HEK293 (cell line): Measurements from ENCODE around the gene C6orf15.

ENCODE experiments used
- CTCF ChIA-PET: fragments of 350-600 bp; formaldehyde crosslinking; extraction: SDS; loops from one replicate; lab custom pipeline; 2021; ENCODE audit warnings: antibody characterized with exemption; lab: Yijun Ruan, JAX
- POLR2A ChIA-PET: fragments of 300-600 bp; formaldehyde crosslinking; extraction: SDS; loops from one replicate; lab custom pipeline; 2020; ENCODE audit warnings: antibody characterized with exemption, inconsistent platforms; lab: Yijun Ruan, JAX
- H3K27ac ChIP-seq: fragments of 200-500 bp; sonication (Bioruptor generic); 2 replicates; pipeline ENCODE4 v1.5.1; 2014; ENCODE audit warnings: low read depth, low read length, control low read depth, inconsistent platforms; ENCODE audit errors: extremely low read depth
- H3K36me3 ChIP-seq, 2 experiments: fragments of 200-500 bp in 1 of 2; sonication (Bioruptor generic) in 1 of 2; 1 replicate in 1 of 2; 2 replicates in 1 of 2; pipeline ENCODE4 v1.5.1; 2014 to 2017; ENCODE audit warnings: inconsistent platforms in 2 of 2, low read length in 2 of 2; ENCODE audit not compliant: control insufficient read depth in 2 of 2, insufficient read depth in 1 of 2
- H3K4me1 ChIP-seq: fragments of 200-500 bp; sonication (Bioruptor generic); 2 replicates; pipeline ENCODE4 v1.5.1; 2014; ENCODE audit warnings: mild to moderate bottlenecking, low read length, inconsistent platforms; ENCODE audit not compliant: control insufficient read depth, insufficient read depth
- H3K4me3 ChIP-seq: 2 replicates; pipeline ENCODE4 v1.5.1; 2011; ENCODE audit warnings: low read depth, mild to moderate bottlenecking, control low read depth, low read length, moderate library complexity
- H3K9me3 ChIP-seq: fragments of 200-500 bp; sonication (Bioruptor generic); 2 replicates; pipeline ENCODE4 v1.5.1; 2014; ENCODE audit warnings: low read depth, low read length, inconsistent platforms; ENCODE audit not compliant: control insufficient read depth, insufficient read depth
- PATZ1 ChIP-seq: fragments of 450-650 bp; formaldehyde crosslinking; IDR thresholded peaks from 2 replicates; pipeline ENCODE4 v1.5.1; 2016; ENCODE audit warnings: missing biosample characterization, missing genetic modification characterization
- REST ChIP-seq: fragments of 450-650 bp; formaldehyde crosslinking; IDR thresholded peaks from 2 replicates; pipeline ENCODE4 v1.5.1; 2016; ENCODE audit warnings: missing biosample characterization, missing genetic modification characterization
- SALL2 ChIP-seq: fragments of 450-650 bp; formaldehyde crosslinking; IDR thresholded peaks from 2 replicates; pipeline ENCODE4 v1.5.0; 2017; ENCODE audit warnings: missing biosample characterization, mild to moderate bottlenecking, missing genetic modification characterization, borderline replicate concordance
- SCRT1 ChIP-seq: fragments of 450-650 bp; formaldehyde crosslinking; IDR thresholded peaks from 2 replicates; pipeline ENCODE4 v1.5.1; 2016; ENCODE audit warnings: missing biosample characterization, missing genetic modification characterization, borderline replicate concordance
- YY1 ChIP-seq: fragments of 450-650 bp; formaldehyde crosslinking; IDR thresholded peaks from 2 replicates; pipeline ENCODE4 v1.5.1; 2018; ENCODE audit warnings: missing biosample characterization, missing genetic modification characterization
- ZBTB8A ChIP-seq: fragments of 450-650 bp; formaldehyde crosslinking; IDR thresholded peaks from 2 replicates; pipeline ENCODE4 v1.5.1; 2016; ENCODE audit warnings: missing biosample characterization, missing genetic modification characterization
- ZNF10 ChIP-seq: fragments of 450-650 bp; formaldehyde crosslinking; IDR thresholded peaks from 2 replicates; pipeline ENCODE4 v1.5.1; 2017; ENCODE audit warnings: missing biosample characterization, missing genetic modification characterization
- ZNF138 ChIP-seq: fragments of 450-650 bp; formaldehyde crosslinking; IDR thresholded peaks from 2 replicates; pipeline ENCODE4 v1.5.1; 2016; ENCODE audit warnings: missing biosample characterization, missing genetic modification characterization, borderline replicate concordance
- ZNF24 ChIP-seq: fragments of 450-650 bp; formaldehyde crosslinking; IDR thresholded peaks from 2 replicates; pipeline ENCODE4 v1.5.1; 2016; ENCODE audit warnings: missing biosample characterization, missing genetic modification characterization
- ZNF248 ChIP-seq: fragments of 450-650 bp; formaldehyde crosslinking; IDR thresholded peaks from 2 replicates; pipeline ENCODE4 v1.5.1; 2017; ENCODE audit warnings: missing biosample characterization, missing genetic modification characterization
- ZNF292 ChIP-seq: fragments of 450-650 bp; formaldehyde crosslinking; IDR thresholded peaks from 2 replicates; pipeline ENCODE4 v1.5.1; 2016; ENCODE audit warnings: low read depth, missing biosample characterization, missing genetic modification characterization, borderline replicate concordance
- ZNF391 ChIP-seq: fragments of 450-650 bp; formaldehyde crosslinking; IDR thresholded peaks from 2 replicates; pipeline ENCODE4 v1.5.1; 2016; ENCODE audit warnings: low read depth, missing biosample characterization, missing genetic modification characterization, borderline replicate concordance
- ZNF664 ChIP-seq: fragments of 450-650 bp; formaldehyde crosslinking; IDR thresholded peaks from 2 replicates; pipeline ENCODE4 v1.5.1; 2016; ENCODE audit warnings: missing biosample characterization, missing genetic modification characterization
- ZNF670 ChIP-seq: fragments of 450-650 bp; formaldehyde crosslinking; IDR thresholded peaks from 2 replicates; pipeline ENCODE4 v1.5.1; 2016; ENCODE audit warnings: missing biosample characterization, missing genetic modification characterization, low read depth
- ZNF747 ChIP-seq: fragments of 450-650 bp; formaldehyde crosslinking; IDR thresholded peaks from 2 replicates; pipeline ENCODE4 v1.5.1; 2016; ENCODE audit warnings: missing biosample characterization, missing genetic modification characterization
- ZNF777 ChIP-seq: fragments of 450-650 bp; formaldehyde crosslinking; IDR thresholded peaks from 2 replicates; pipeline ENCODE4 v1.5.1; 2017; ENCODE audit warnings: missing biosample characterization, missing genetic modification characterization, borderline replicate concordance
- ZNF792 ChIP-seq: fragments of 450-650 bp; formaldehyde crosslinking; IDR thresholded peaks from 2 replicates; pipeline ENCODE4 v1.5.1; 2016; ENCODE audit warnings: missing biosample characterization, missing genetic modification characterization
- ZNF837 ChIP-seq: fragments of 450-650 bp; formaldehyde crosslinking; IDR thresholded peaks from 2 replicates; pipeline ENCODE4 v1.5.1; 2016; ENCODE audit warnings: missing biosample characterization, missing genetic modification characterization
- TF ChIP-seq, protein P1 (sequence below): fragments of 450-650 bp; formaldehyde crosslinking; IDR thresholded peaks from 2 replicates; pipeline ENCODE4 v1.5.1; 2016; ENCODE audit warnings: missing biosample characterization, missing genetic modification characterization, borderline replicate concordance
- TF ChIP-seq, protein P2 (sequence below): fragments of 450-650 bp; formaldehyde crosslinking; IDR thresholded peaks from 2 replicates; pipeline ENCODE4 v1.5.1; 2016; ENCODE audit warnings: missing biosample characterization, missing genetic modification characterization
- TF ChIP-seq, protein P3 (sequence below): fragments of 450-650 bp; formaldehyde crosslinking; IDR thresholded peaks from 2 replicates; pipeline ENCODE4 v1.5.1; 2017; ENCODE audit warnings: missing biosample characterization, missing genetic modification characterization

The C6orf15 gene

DNA sequence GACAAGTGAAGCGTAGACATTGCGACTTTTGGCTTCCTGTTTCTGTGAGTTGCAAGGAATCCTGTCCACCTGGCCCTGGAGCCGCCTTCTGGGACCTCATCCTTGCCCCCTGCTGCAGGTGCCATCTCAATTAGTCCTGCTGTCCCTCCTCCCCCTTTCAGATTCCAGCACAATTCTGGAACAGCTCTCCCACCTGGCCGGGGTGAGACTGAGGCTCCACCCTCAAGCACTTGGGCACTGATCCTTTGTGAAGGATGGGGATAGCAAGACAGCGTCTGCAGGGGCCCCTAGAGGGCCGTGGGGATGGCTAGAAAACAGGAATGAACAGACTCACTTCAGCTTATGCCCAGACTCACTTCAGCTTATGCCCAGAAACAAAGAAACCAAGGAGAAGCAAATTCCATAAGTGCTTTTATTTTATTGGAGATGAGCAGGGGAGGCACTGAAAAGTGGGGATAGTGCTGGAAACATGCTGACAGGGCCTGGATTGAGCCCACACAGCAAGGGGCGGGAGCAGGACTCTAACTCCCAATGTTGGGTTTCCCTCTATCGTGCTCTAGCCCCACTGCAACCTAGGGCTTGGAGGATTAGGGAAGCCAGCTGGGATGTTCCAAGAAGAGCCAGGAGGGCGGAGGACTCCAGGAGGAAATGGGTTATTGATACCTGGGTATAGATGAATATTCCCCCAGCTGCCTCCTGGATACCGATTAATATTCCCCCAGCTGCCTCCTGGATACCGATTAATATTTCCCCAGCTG is 1.4 kb downstream of the C6orf15 start:
- Histone ChIP-seq H3K27ac (no peak overlapping the region), H3K9me3 (no peaks in the 10 kb centered on the region), H3K36me3 (no peaks in the 10 kb centered on the region), H3K4me1 (peaks cover 7% of the 10 kb centered on the region), H3K4me3 (no peak overlapping the region)
- ChIA-PET CTCF (interaction anchor here (0.8 to 1.8 kb wide), 8 partner anchors 9 to 256 kb away, joined by 3 to 6 read pairs (median 4); no protein-coding TSS in a partner anchor), POLR2A (no interaction called here)
- TF ChIP-seq ZNF664 (tag by site-specific recombination) = no peak
- TF ChIP-seq ZNF292 (tag by site-specific recombination) = no peak
- TF ChIP-seq, protein P1, sequence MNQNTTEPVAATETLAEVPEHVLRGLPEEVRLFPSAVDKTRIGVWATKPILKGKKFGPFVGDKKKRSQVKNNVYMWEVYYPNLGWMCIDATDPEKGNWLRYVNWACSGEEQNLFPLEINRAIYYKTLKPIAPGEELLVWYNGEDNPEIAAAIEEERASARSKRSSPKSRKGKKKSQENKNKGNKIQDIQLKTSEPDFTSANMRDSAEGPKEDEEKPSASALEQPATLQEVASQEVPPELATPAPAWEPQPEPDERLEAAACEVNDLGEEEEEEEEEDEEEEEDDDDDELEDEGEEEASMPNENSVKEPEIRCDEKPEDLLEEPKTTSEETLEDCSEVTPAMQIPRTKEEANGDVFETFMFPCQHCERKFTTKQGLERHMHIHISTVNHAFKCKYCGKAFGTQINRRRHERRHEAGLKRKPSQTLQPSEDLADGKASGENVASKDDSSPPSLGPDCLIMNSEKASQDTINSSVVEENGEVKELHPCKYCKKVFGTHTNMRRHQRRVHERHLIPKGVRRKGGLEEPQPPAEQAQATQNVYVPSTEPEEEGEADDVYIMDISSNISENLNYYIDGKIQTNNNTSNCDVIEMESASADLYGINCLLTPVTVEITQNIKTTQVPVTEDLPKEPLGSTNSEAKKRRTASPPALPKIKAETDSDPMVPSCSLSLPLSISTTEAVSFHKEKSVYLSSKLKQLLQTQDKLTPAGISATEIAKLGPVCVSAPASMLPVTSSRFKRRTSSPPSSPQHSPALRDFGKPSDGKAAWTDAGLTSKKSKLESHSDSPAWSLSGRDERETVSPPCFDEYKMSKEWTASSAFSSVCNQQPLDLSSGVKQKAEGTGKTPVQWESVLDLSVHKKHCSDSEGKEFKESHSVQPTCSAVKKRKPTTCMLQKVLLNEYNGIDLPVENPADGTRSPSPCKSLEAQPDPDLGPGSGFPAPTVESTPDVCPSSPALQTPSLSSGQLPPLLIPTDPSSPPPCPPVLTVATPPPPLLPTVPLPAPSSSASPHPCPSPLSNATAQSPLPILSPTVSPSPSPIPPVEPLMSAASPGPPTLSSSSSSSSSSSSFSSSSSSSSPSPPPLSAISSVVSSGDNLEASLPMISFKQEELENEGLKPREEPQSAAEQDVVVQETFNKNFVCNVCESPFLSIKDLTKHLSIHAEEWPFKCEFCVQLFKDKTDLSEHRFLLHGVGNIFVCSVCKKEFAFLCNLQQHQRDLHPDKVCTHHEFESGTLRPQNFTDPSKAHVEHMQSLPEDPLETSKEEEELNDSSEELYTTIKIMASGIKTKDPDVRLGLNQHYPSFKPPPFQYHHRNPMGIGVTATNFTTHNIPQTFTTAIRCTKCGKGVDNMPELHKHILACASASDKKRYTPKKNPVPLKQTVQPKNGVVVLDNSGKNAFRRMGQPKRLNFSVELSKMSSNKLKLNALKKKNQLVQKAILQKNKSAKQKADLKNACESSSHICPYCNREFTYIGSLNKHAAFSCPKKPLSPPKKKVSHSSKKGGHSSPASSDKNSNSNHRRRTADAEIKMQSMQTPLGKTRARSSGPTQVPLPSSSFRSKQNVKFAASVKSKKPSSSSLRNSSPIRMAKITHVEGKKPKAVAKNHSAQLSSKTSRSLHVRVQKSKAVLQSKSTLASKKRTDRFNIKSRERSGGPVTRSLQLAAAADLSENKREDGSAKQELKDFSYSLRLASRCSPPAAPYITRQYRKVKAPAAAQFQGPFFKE = no peak
- no peak for TF ChIP-seq ZNF24 (tag by site-specific recombination)
- TF ChIP-seq ZBTB8A = no peak
- TF ChIP-seq SALL2 = no peak
- TF ChIP-seq ZNF248 (tag by site-specific recombination) = no peak
- no peak for TF ChIP-seq YY1 (tag by site-specific recombination)
- TF ChIP-seq SCRT1 = no peak
- TF ChIP-seq, protein P2, sequence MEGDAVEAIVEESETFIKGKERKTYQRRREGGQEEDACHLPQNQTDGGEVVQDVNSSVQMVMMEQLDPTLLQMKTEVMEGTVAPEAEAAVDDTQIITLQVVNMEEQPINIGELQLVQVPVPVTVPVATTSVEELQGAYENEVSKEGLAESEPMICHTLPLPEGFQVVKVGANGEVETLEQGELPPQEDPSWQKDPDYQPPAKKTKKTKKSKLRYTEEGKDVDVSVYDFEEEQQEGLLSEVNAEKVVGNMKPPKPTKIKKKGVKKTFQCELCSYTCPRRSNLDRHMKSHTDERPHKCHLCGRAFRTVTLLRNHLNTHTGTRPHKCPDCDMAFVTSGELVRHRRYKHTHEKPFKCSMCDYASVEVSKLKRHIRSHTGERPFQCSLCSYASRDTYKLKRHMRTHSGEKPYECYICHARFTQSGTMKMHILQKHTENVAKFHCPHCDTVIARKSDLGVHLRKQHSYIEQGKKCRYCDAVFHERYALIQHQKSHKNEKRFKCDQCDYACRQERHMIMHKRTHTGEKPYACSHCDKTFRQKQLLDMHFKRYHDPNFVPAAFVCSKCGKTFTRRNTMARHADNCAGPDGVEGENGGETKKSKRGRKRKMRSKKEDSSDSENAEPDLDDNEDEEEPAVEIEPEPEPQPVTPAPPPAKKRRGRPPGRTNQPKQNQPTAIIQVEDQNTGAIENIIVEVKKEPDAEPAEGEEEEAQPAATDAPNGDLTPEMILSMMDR (tag by site-specific recombination) = no peak
- no peak for TF ChIP-seq ZNF792 (tag by site-specific recombination)
- TF ChIP-seq ZNF138 (tag by site-specific recombination) = no peak

DNA sequence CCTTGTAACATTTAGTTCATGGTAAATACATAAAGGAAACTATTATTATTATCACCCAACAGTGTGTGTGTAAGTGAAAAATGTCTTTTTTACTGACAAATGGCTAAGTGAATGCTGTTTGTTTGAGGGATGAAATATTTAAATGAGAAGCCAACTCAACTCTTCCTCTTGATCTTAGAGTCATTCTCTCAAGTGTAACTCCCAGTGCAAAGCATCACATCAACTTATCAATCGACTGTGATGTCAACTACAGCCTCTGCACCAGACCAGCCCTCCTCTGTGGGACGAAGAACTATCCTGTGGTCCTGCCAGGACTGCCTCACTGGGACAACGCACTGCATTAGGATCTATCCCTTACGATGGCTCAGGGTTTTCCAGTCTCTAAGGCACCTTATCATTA is 5.3 kb downstream of the C6orf15 start:
- ChIA-PET POLR2A (no interaction called here), CTCF (no interaction called here)
- H3K4me3 ChIP-seq = no peak overlapping the region
- H3K36me3 ChIP-seq = no peaks in the 10 kb centered on the region; a peak in 1 of 3 replicates
- no peaks in the 10 kb centered on the region for H3K9me3 ChIP-seq
- no peak overlapping the region for H3K27ac ChIP-seq
- no peaks in the 10 kb centered on the region for H3K4me1 ChIP-seq
- no peak for TF ChIP-seq REST
- TF ChIP-seq ZNF777 = no peak
- TF ChIP-seq ZNF670 (tag by site-specific recombination) = no peak
- no peak for TF ChIP-seq ZNF837 (tag by site-specific recombination)
- TF ChIP-seq, protein P3, sequence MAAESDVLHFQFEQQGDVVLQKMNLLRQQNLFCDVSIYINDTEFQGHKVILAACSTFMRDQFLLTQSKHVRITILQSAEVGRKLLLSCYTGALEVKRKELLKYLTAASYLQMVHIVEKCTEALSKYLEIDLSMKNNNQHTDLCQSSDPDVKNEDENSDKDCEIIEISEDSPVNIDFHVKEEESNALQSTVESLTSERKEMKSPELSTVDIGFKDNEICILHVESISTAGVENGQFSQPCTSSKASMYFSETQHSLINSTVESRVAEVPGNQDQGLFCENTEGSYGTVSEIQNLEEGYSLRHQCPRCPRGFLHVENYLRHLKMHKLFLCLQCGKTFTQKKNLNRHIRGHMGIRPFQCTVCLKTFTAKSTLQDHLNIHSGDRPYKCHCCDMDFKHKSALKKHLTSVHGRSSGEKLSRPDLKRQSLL (tag by site-specific recombination) = no peak
- no peak for TF ChIP-seq ZNF10 (tag by site-specific recombination)
- no peak for TF ChIP-seq ZNF747 (tag by site-specific recombination)
- TF ChIP-seq ZNF391 (tag by site-specific recombination) = no peak
- TF ChIP-seq PATZ1 (tag by site-specific recombination) = no peak
